Neural progenitor cell (in vitro differentiated cells): ENCODE results near the gene SCARF1. TPM values are rescaled to one million over a fixed set of nuclear protein-coding genes. Genes with fewer than 3 reads are reported as not detected.

Experiments
- DNase-seq: peaks from one replicate; pipeline ENCODE4 v3.0.0-alpha.2; 2016; ENCODE audit warnings: low spot score
- H2AFZ ChIP-seq: fragments of 200-600 bp; sonication (generic); replicated peaks from 2 replicates; pipeline ENCODE4 v1.6.1; 2016; ENCODE audit warnings: antibody characterized with exemption
- H3F3A ChIP-seq: fragments of 200-600 bp; sonication (generic); 2 replicates; pipeline ENCODE4 v1.6.1; 2016; ENCODE audit warnings: antibody characterized with exemption, low read depth
- H3K27ac ChIP-seq: fragments of 200-600 bp; sonication (generic); 2 replicates; pipeline ENCODE4 v1.5.1; 2016; ENCODE audit warnings: mild to moderate bottlenecking
- H3K27me3 ChIP-seq: fragments of 200-600 bp; sonication (generic); 2 replicates; pipeline ENCODE4 v1.6.1; 2016; ENCODE audit warnings: mild to moderate bottlenecking, moderate library complexity
- H3K36me3 ChIP-seq: fragments of 200-600 bp; sonication (generic); 2 replicates; pipeline ENCODE4 v1.5.1; 2016
- H3K4me1 ChIP-seq: fragments of 200-600 bp; sonication (generic); 2 replicates; pipeline ENCODE4 v1.6.1; 2016; ENCODE audit warnings: mixed run types
- H3K4me2 ChIP-seq: fragments of 200-600 bp; sonication (generic); 2 replicates; pipeline ENCODE4 v1.6.1; 2016
- H3K4me3 ChIP-seq: fragments of 200-600 bp; sonication (generic); 2 replicates; pipeline ENCODE4 v1.5.1; 2016
- H3K79me2 ChIP-seq: fragments of 200-600 bp; sonication (generic); 2 replicates; pipeline ENCODE4 v1.6.1; 2016; ENCODE audit warnings: low read depth
- H3K9ac ChIP-seq: fragments of 200-600 bp; sonication (generic); 2 replicates; pipeline ENCODE4 v1.6.1; 2016
- H3K9me3 ChIP-seq: fragments of 200-600 bp; sonication (generic); 2 replicates; pipeline ENCODE4 v1.5.1; 2016; ENCODE audit warnings: low read depth
- H4K20me1 ChIP-seq: fragments of 200-600 bp; sonication (generic); 2 replicates; pipeline ENCODE4 v1.6.1; 2016; ENCODE audit warnings: low read depth
- H3K27ac Mint-ChIP-seq: 3 replicates; pipeline ENCODE4 v1.8.0; 2021; ENCODE audit warnings: mixed read lengths
- H3K27me3 Mint-ChIP-seq: 2 replicates; pipeline ENCODE4 v1.8.0; 2022; ENCODE audit warnings: low read depth, mild to moderate bottlenecking, inconsistent platforms, moderate library complexity, mixed read lengths; ENCODE audit not compliant: insufficient read depth
- H3K36me3 Mint-ChIP-seq: 3 replicates; pipeline ENCODE4 v1.8.0; 2021; ENCODE audit warnings: mixed read lengths
- H3K4me1 Mint-ChIP-seq: 3 replicates; pipeline ENCODE4 v1.8.0; 2021; ENCODE audit warnings: mixed read lengths
- H3K4me3 Mint-ChIP-seq: 3 replicates; pipeline ENCODE4 v1.8.0; 2021; ENCODE audit warnings: mild to moderate bottlenecking, moderate library complexity, mixed read lengths
- H3K9me3 Mint-ChIP-seq: 3 replicates; pipeline ENCODE4 v1.8.0; 2020; ENCODE audit warnings: mixed read lengths
- CTCF ChIP-seq: fragments of 200-600 bp; sonication (generic); IDR thresholded peaks from 2 replicates; pipeline ENCODE4 v1.5.1; 2017; ENCODE audit warnings: antibody characterized with exemption, mild to moderate bottlenecking
- EZH2 ChIP-seq: fragments of 200-600 bp; sonication (generic); IDR thresholded peaks from 2 replicates; pipeline ENCODE4 v1.6.1; 2017; ENCODE audit warnings: antibody characterized with exemption, mild to moderate bottlenecking, moderate library complexity
- EZH2phosphoT487 ChIP-seq: fragments of 200-600 bp; sonication (generic); IDR thresholded peaks from 2 replicates; pipeline ENCODE4 v1.6.1; 2017; ENCODE audit warnings: antibody characterized with exemption
- total RNA-seq: library from RNA; depleted of rRNA; stranded (reverse); fragments of >200 nt; gene quantifications from 2 replicates; pipeline ENCODE4 v1.2.3, GENCODE V29; 2015; ENCODE audit warnings: low replicate concordance

The SCARF1 gene
- total RNA-seq, 1 donor from 2014 or later = not detected

GRCh38 chr17:1641065-1641403 lies 4.5 kb downstream of the SCARF1 start:
- Mint-ChIP-seq H3K4me3 (peak overlapping the region; percentile 54), H3K27ac (peak overlapping the region; percentile 34), H3K36me3 (peaks cover 2% of the 10 kb centered on the region), H3K27me3 (peaks cover 18% of the 10 kb centered on the region), H3K9me3 (no peaks in the 10 kb centered on the region), H3K4me1 (peaks cover 43% of the 10 kb centered on the region)
- Histone ChIP-seq H3K9me3 (no peaks in the 10 kb centered on the region), H4K20me1 (no peaks in the 10 kb centered on the region), H3K4me3 (no peak overlapping the region), H3K9ac (no peak overlapping the region), H3K79me2 (no peaks in the 10 kb centered on the region), H3K27me3 (peaks cover 34% of the 10 kb centered on the region), H3F3A (peaks cover 29% of the 10 kb centered on the region), H3K36me3 (no peaks in the 10 kb centered on the region), H3K4me2 (no peak overlapping the region), H3K27ac (no peak overlapping the region), H3K4me1 (peaks cover 19% of the 10 kb centered on the region), H2AFZ (no peak overlapping the region)
- no peak for DNase-seq
- no peak for TF ChIP-seq CTCF
- TF ChIP-seq EZH2phosphoT487 = no peak
- no peak for TF ChIP-seq EZH2

GRCh38 chr17:1640329-1641064 lies 5.0 kb downstream of the SCARF1 start:
- peak overlapping the region; percentile 34 for H3K27ac Mint-ChIP-seq

GRCh38 chr17:1639549-1640180 lies 5.9 kb downstream of the SCARF1 start:
- Histone ChIP-seq H3K36me3 (no peaks in the 10 kb centered on the region), H3F3A (peaks cover 29% of the 10 kb centered on the region), H3K4me2 (no peak overlapping the region), H3K27me3 (peaks cover 23% of the 10 kb centered on the region), H2AFZ (no peak overlapping the region), H3K4me1 (peaks cover 14% of the 10 kb centered on the region), H4K20me1 (no peaks in the 10 kb centered on the region), H3K9ac (no peak overlapping the region), H3K4me3 (no peak overlapping the region), H3K79me2 (no peaks in the 10 kb centered on the region), H3K27ac (no peak overlapping the region), H3K9me3 (no peaks in the 10 kb centered on the region)
- peaks cover 35% of the 10 kb centered on the region for H3K4me1 Mint-ChIP-seq
- H3K27ac Mint-ChIP-seq = peak overlapping the region; percentile 74
- H3K36me3 Mint-ChIP-seq = peaks cover 2% of the 10 kb centered on the region
- TF ChIP-seq CTCF (no peak), EZH2phosphoT487 (no peak), EZH2 (no peak)
- DNase-seq = peak; percentile 64
- H3K4me3 Mint-ChIP-seq = no peak overlapping the region
- H3K9me3 Mint-ChIP-seq = no peaks in the 10 kb centered on the region
- peaks cover 19% of the 10 kb centered on the region for H3K27me3 Mint-ChIP-seq

More at GRCh38 chr17:1640329-1641064, 5.0 kb downstream of the SCARF1 start:
- H3K4me1 ChIP-seq = peaks cover 16% of the 10 kb centered on the region
- H3K36me3 ChIP-seq = no peaks in the 10 kb centered on the region
- Mint-ChIP-seq H3K4me1 (peaks cover 40% of the 10 kb centered on the region), H3K27me3 (peaks cover 18% of the 10 kb centered on the region), H3K4me3 (peak overlapping the region; percentile 54), H3K36me3 (peaks cover 2% of the 10 kb centered on the region), H3K9me3 (no peaks in the 10 kb centered on the region)
- no peak overlapping the region for H3K27ac ChIP-seq
- no peak overlapping the region for H3K9ac ChIP-seq
- no peak for DNase-seq
- H3F3A ChIP-seq = peaks cover 29% of the 10 kb centered on the region
- H3K79me2 ChIP-seq = no peaks in the 10 kb centered on the region
- H4K20me1 ChIP-seq = no peaks in the 10 kb centered on the region
- TF ChIP-seq CTCF (no peak), EZH2 (no peak), EZH2phosphoT487 (no peak)
- H3K9me3 ChIP-seq = no peaks in the 10 kb centered on the region
- H3K27me3 ChIP-seq = peaks cover 31% of the 10 kb centered on the region
- H3K4me3 ChIP-seq = no peak overlapping the region
- H3K4me2 ChIP-seq = no peak overlapping the region
- no peak overlapping the region for H2AFZ ChIP-seq
